ENCODE data around the gene GABRA5. TPM values are rescaled to one million over a fixed set of nuclear protein-coding genes. Genes with fewer than 3 reads are reported as not detected.

GABRA5 gene
- total and polyA plus RNA-seq, 11 donors: not detected

DNA sequence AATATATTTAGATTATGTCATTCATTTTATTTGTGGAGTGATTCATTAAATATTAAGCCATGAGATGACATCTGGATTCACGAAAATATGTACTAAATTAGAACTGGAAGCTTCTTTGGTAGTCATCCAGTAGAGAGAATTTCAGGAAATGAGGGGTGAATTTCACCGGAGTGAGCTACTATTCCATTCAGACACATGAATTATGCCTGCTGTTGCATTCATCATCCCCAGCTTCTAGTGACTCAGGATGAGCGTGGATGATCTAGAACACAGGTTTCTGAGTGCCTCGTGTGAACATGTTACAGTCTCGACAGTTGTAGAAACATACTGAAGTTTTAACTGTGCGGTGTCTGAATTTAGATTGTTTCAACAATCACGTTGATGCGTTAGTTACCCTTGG is 61.2 kb downstream of the GABRA5 start:
- intact Hi-C loops (cut with DNase I): no loop called here
- no peak overlapping the region for H3K4me3 ChIP-seq
- ATAC-seq (no peak), DNase-seq (no peak)
- no peak overlapping the region for H3K27ac ChIP-seq
- H3K27me3 ChIP-seq: peaks cover 0 to 5% (median 0%) of the 10 kb centered on the region in 9 donors
- no peaks in the 10 kb centered on the region for H3K9me3 ChIP-seq
- no peaks in the 10 kb centered on the region for H3K36me3 ChIP-seq
- TF ChIP-seq, protein P1, sequence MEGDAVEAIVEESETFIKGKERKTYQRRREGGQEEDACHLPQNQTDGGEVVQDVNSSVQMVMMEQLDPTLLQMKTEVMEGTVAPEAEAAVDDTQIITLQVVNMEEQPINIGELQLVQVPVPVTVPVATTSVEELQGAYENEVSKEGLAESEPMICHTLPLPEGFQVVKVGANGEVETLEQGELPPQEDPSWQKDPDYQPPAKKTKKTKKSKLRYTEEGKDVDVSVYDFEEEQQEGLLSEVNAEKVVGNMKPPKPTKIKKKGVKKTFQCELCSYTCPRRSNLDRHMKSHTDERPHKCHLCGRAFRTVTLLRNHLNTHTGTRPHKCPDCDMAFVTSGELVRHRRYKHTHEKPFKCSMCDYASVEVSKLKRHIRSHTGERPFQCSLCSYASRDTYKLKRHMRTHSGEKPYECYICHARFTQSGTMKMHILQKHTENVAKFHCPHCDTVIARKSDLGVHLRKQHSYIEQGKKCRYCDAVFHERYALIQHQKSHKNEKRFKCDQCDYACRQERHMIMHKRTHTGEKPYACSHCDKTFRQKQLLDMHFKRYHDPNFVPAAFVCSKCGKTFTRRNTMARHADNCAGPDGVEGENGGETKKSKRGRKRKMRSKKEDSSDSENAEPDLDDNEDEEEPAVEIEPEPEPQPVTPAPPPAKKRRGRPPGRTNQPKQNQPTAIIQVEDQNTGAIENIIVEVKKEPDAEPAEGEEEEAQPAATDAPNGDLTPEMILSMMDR (IDR thresholded peaks at IDR 0.05): no peak
- TF ChIP-seq POLR2A (IDR thresholded peaks at IDR 0.05): no peak
- no peaks in the 10 kb centered on the region for H3K4me1 ChIP-seq
- 68 to 83% (median 76%) methylated on average over 8 of the region's 8 CpGs for WGBS, 4 donors

DNA sequence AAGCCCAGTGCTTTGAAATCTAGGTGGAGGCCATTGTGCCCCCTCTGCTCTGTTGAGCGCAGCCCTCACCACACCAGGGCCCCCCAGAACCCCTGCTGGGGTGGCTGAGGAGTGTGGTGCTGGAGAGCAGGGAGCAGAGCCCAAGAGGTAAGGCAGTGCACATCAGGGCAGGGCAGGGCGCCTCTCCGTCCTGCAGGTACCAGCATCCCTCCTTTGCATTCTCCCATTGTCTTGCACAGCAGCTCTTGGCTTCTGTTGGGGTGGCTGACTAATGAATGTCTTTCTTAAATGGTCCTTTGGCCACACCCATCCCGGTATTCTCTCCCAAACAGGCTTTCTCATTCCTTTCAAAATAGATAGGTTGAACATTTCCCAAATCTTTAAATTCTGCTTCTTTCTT is 62.7 kb downstream of the GABRA5 start:
- no peak for ATAC-seq
- intact Hi-C loops (cut with DNase I): no loop called here
- H3K27ac ChIP-seq: no peak overlapping the region
- TF ChIP-seq, protein P1 (IDR thresholded peaks at IDR 0.05): no peak
- no peak for TF ChIP-seq POLR2A (IDR thresholded peaks at IDR 0.05)
- WGBS, 4 donors: 69 to 87% (median 75%) methylated on average over 3 to 4 of the region's 4 CpGs
- H3K4me1 ChIP-seq: no peaks in the 10 kb centered on the region
- no peak for DNase-seq
- no peaks in the 10 kb centered on the region for H3K36me3 ChIP-seq
- peaks cover 0 to 5% (median 0%) of the 10 kb centered on the region in 9 donors for H3K27me3 ChIP-seq
- no peaks in the 10 kb centered on the region for H3K9me3 ChIP-seq
- no peak overlapping the region for H3K4me3 ChIP-seq

- intact Hi-C loops (cut with DNase I): no loop called here
Observed at GRCh38 chr15:26934848-26935247, 68.0 kb downstream of the GABRA5 start.

DNA sequence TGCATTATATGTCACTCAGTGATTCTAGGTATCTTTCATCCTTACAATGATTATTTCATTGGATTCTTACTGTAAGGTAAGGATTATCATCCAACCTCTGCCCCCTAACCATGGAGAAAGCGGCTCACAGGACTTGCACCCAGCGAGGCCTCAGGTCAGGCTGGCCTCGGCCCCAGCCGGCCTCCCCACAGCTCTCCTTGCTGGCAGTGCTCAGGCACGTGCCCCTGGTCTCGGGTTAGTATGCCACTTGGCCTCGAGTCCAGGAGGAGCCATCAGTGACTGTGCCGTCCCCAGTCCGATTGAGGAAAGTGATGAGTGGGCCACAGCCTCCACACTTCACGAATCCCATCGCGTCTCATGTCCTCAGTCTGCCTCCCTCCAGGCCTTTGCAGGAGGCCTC is 68.5 kb downstream of the GABRA5 start:
- intact Hi-C loops (cut with DNase I): no loop called here
- H3K9me3 ChIP-seq: no peaks in the 10 kb centered on the region
- no peak overlapping the region for H3K4me3 ChIP-seq
- no peaks in the 10 kb centered on the region for H3K27me3 ChIP-seq
- no peak for TF ChIP-seq POLR2A (IDR thresholded peaks at IDR 0.05)
- TF ChIP-seq, protein P1 (IDR thresholded peaks at IDR 0.05): no peak
- H3K4me1 ChIP-seq: no peaks in the 10 kb centered on the region
- no peak overlapping the region for H3K27ac ChIP-seq
- 87 to 92% (median 88%) methylated on average over 12 of the region's 12 CpGs for WGBS, 4 donors
- ATAC-seq (no peak), DNase-seq (no peak)
- no peaks in the 10 kb centered on the region for H3K36me3 ChIP-seq

More at GRCh38 chr15:26934848-26935247, 68.0 kb downstream of the GABRA5 start:
- DNase-seq: no peak
- Histone ChIP-seq H3K9me3 (no peaks in the 10 kb centered on the region), H3K27me3 (no peaks in the 10 kb centered on the region), H3K36me3 (no peaks in the 10 kb centered on the region), H3K27ac (no peak overlapping the region), H3K4me1 (no peaks in the 10 kb centered on the region), H3K4me3 (no peak overlapping the region)
- TF ChIP-seq POLR2A (IDR thresholded peaks at IDR 0.05): no peak
- TF ChIP-seq, protein P1 (IDR thresholded peaks at IDR 0.05): no peak
- 77 to 88% (median 81%) methylated on average over 6 of the region's 6 CpGs for WGBS, 4 donors
- no peak for ATAC-seq
